OCI-M1 (cell line): ENCODE data around the gene PPP3CA.
A peak's percentile ranks its signal among the peaks of the same experiment; 100 is the strongest.
"Not testable (repeated sequence)": the region's sequence is repeated elsewhere in the genome, so short reads cannot be mapped to it uniquely, and the experiment has no call there.

Experiments
- DNase-seq: peaks from one replicate; lab custom pipeline; 2025; lab: John Stamatoyannopoulos, UW

The PPP3CA gene

GRCh38 chr4:101141855-101142254 lies 205.5 kb downstream of the PPP3CA start:
- no peak for DNase-seq

- no peak for DNase-seq
Measured at GRCh38 chr4:101141230-101141629, 206.1 kb downstream of the PPP3CA start.

- DNase-seq, result no peak
Measured at GRCh38 chr4:101140228-101140627, 207.1 kb downstream of the PPP3CA start.

- peak; percentile 50 for DNase-seq
Measured at GRCh38 chr4:101136373-101137370, 210.7 kb downstream of the PPP3CA start.

GRCh38 chr4:101135371-101136010 lies 211.8 kb downstream of the PPP3CA start:
- peak; percentile 20 for DNase-seq

GRCh38 chr4:101131058-101131457 lies 216.3 kb downstream of the PPP3CA start:
- not testable (repeated sequence) for DNase-seq

GRCh38 chr4:101128898-101129297 lies 218.4 kb downstream of the PPP3CA start:
- not testable (repeated sequence) for DNase-seq

- no peak for DNase-seq
Measured at GRCh38 chr4:101128473-101128872, 218.9 kb downstream of the PPP3CA start.

GRCh38 chr4:101127176-101127790 lies 220.0 kb downstream of the PPP3CA start:
- DNase-seq, result peak; percentile 39

GRCh38 chr4:101126059-101126458 lies 221.3 kb downstream of the PPP3CA start:
- no peak for DNase-seq

GRCh38 chr4:101125045-101125942 lies 222.0 kb downstream of the PPP3CA start:
- no peak for DNase-seq

GRCh38 chr4:101123231-101123630 lies 224.1 kb downstream of the PPP3CA start:
- DNase-seq, result no peak

- peak; percentile 18 for DNase-seq
Measured at GRCh38 chr4:101122019-101122418, 225.3 kb downstream of the PPP3CA start.

GRCh38 chr4:101119141-101119540 lies 228.2 kb downstream of the PPP3CA start:
- no peak for DNase-seq

GRCh38 chr4:101118617-101119016 lies 228.7 kb downstream of the PPP3CA start:
- DNase-seq, result no peak

GRCh38 chr4:101115887-101116286 lies 231.4 kb downstream of the PPP3CA start:
- no peak for DNase-seq

GRCh38 chr4:101114936-101115372 lies 232.4 kb downstream of the PPP3CA start:
- no peak for DNase-seq

- no peak for DNase-seq
Measured at GRCh38 chr4:101104312-101105052, 242.8 kb downstream of the PPP3CA start.

GRCh38 chr4:101103381-101104142 lies 243.8 kb downstream of the PPP3CA start:
- peak; percentile 83 for DNase-seq
